Ectodermal cell (in vitro differentiated cells): ENCODE results near the gene NDUFAF2.

Experiments used
- H3K27ac ChIP-seq: 2 replicates; pipeline ENCODE4 v1.7.0; 2013; ENCODE audit warnings: mild to moderate bottlenecking, low read depth, low read length; ENCODE audit not compliant: insufficient read depth, poor library complexity, severe bottlenecking
- H3K27me3 ChIP-seq: 2 replicates; pipeline ENCODE4 v1.7.0; 2013; ENCODE audit warnings: mild to moderate bottlenecking, low read length; ENCODE audit not compliant: insufficient read depth, control insufficient read depth, poor library complexity, severe bottlenecking
- H3K36me3 ChIP-seq: one replicate; pipeline ENCODE4 v1.7.0; 2013; ENCODE audit warnings: low read length; ENCODE audit not compliant: control insufficient read depth, insufficient read depth
- H3K4me1 ChIP-seq: one replicate; pipeline ENCODE4 v1.7.0; 2013; ENCODE audit warnings: low read length; ENCODE audit not compliant: control insufficient read depth, insufficient read depth
- H3K4me3 ChIP-seq: 2 replicates; pipeline ENCODE4 v1.7.0; 2013; ENCODE audit warnings: low read depth, low read length, control low read depth; ENCODE audit not compliant: insufficient read depth
- H3K9me3 ChIP-seq: 2 replicates; pipeline ENCODE4 v1.7.0; 2013; ENCODE audit warnings: mild to moderate bottlenecking, low read length, moderate library complexity; ENCODE audit not compliant: control insufficient read depth
- WGBS, 2 experiments: methylation state at CpG; one replicate each; pipeline ENCODE4 v1.1.7; 2013; ENCODE audit warnings: missing lambda C conversion rate in 2 of 2; 5-methylcytosine and 5-hydroxymethylcytosine counted together

Gene NDUFAF2

DNA sequence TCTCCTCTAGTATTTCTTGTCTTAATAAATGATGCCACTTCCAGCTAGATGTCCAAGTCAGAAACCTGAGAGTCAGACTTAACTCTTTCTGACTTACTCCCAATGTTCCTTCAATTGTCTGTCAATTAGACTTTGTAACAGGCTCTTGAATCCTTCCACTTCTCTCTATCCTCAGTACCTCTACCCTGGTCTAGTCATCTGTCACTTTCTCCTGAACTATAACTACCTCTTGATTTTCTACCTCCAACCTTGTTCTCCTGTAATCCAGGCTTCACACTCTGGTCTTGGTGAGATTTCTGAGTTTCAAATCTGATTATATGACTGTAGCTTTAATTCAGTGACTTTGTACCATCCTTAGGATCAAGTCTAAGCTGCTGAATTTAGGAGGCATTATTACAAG, 64.9 kb downstream of the NDUFAF2 start:
- H3K27me3 ChIP-seq = no peaks in the 10 kb centered on the region
- H3K27ac ChIP-seq = no peak overlapping the region
- no peak overlapping the region for H3K4me3 ChIP-seq
- H3K4me1 ChIP-seq = no peaks in the 10 kb centered on the region
- no peaks in the 10 kb centered on the region for H3K36me3 ChIP-seq
- H3K9me3 ChIP-seq = no peaks in the 10 kb centered on the region

GRCh38 chr5:61010467-61011454, 65.8 kb downstream of the NDUFAF2 start:
- WGBS, 2 experiments = 65 to 72% methylated on average over 4 to 5 of the region's 5 CpGs
- H3K4me1 ChIP-seq = no peaks in the 10 kb centered on the region
- H3K4me3 ChIP-seq = no peak overlapping the region
- no peaks in the 10 kb centered on the region for H3K27me3 ChIP-seq
- no peak overlapping the region for H3K27ac ChIP-seq
- H3K36me3 ChIP-seq = no peaks in the 10 kb centered on the region
- H3K9me3 ChIP-seq = no peaks in the 10 kb centered on the region

DNA sequence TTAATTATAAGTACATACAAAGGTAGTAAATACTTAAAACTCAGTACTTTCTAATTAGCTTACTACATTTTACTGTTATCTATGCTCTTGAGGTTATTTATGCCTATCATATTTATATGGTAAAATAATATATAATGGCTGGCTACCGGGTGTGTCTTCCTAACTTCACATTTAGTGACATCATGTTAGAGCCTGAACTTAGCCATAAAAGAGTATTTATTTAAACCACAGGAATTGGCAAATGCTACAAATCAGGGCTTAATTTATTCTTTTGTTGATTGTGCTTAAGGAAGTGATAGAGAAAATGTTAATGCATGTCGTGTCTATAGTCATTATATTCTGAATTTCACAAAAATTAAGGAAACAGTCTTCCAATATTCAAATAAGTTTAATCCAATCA, 73.1 kb downstream of the NDUFAF2 start:
- Histone ChIP-seq H3K4me3 (no peak overlapping the region), H3K27me3 (no peaks in the 10 kb centered on the region), H3K36me3 (no peaks in the 10 kb centered on the region), H3K9me3 (no peaks in the 10 kb centered on the region), H3K4me1 (no peaks in the 10 kb centered on the region), H3K27ac (no peak overlapping the region)
- WGBS, 2 experiments = 90% methylated on average over 2 of the region's 2 CpGs; no CpG with 5 or more reads in 1 of the 2 experiments

- Histone ChIP-seq H3K4me1 (no peaks in the 10 kb centered on the region), H3K36me3 (no peaks in the 10 kb centered on the region), H3K9me3 (no peaks in the 10 kb centered on the region), H3K27ac (no peak overlapping the region), H3K27me3 (no peaks in the 10 kb centered on the region), H3K4me3 (no peak overlapping the region)
- 100% methylated on average over 1 of the region's 1 CpG; no CpG with 5 or more reads in 1 of the 2 experiments for WGBS, 2 experiments
Observed at GRCh38 chr5:61019642-61020041, 74.6 kb downstream of the NDUFAF2 start.

- Histone ChIP-seq H3K27ac (no peak overlapping the region), H3K4me3 (no peak overlapping the region), H3K27me3 (no peaks in the 10 kb centered on the region), H3K36me3 (no peaks in the 10 kb centered on the region), H3K4me1 (no peaks in the 10 kb centered on the region), H3K9me3 (no peaks in the 10 kb centered on the region)
- 78 to 94% methylated on average over 3 of the region's 3 CpGs for WGBS, 2 experiments
Observed at GRCh38 chr5:61020415-61020814, 75.4 kb downstream of the NDUFAF2 start.

- no peak overlapping the region for H3K4me3 ChIP-seq
- no peaks in the 10 kb centered on the region for H3K27me3 ChIP-seq
- H3K9me3 ChIP-seq = no peaks in the 10 kb centered on the region
- no peaks in the 10 kb centered on the region for H3K4me1 ChIP-seq
- no peaks in the 10 kb centered on the region for H3K36me3 ChIP-seq
- H3K27ac ChIP-seq = no peak overlapping the region
- WGBS, 2 experiments = no CpG with 5 or more reads among the region's 1 CpG
Observed at GRCh38 chr5:61023131-61023530, 78.1 kb downstream of the NDUFAF2 start.

DNA sequence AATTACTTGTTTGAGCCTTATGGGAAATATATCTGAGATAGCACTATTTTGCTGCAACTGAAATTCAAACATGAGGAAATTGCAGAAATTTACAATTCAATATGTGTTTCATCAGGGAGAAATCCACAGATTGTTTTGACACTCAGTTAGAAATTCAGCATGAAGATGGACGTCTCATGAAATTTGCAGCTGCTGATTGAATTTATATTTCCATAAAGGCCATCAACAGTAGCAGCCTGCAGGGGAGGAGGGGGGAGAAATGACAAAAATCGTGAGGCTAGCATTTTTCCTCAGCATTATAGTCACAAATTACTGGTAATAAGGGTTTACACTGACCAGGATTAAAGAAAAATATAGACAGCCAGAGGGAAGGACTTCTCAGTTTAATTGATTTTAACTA, 81.0 kb downstream of the NDUFAF2 start:
- Histone ChIP-seq H3K4me3 (no peak overlapping the region), H3K27me3 (no peaks in the 10 kb centered on the region), H3K4me1 (no peaks in the 10 kb centered on the region), H3K27ac (no peak overlapping the region), H3K9me3 (no peaks in the 10 kb centered on the region), H3K36me3 (no peaks in the 10 kb centered on the region)
- WGBS, 2 experiments = 71 to 75% methylated on average over 1 to 2 of the region's 2 CpGs

- H3K36me3 ChIP-seq = no peaks in the 10 kb centered on the region
- no peaks in the 10 kb centered on the region for H3K27me3 ChIP-seq
- H3K27ac ChIP-seq = no peak overlapping the region
- H3K4me3 ChIP-seq = no peak overlapping the region
- no peaks in the 10 kb centered on the region for H3K4me1 ChIP-seq
- no CpG with 5 or more reads among the region's 1 CpG for WGBS, 2 experiments
- no peaks in the 10 kb centered on the region for H3K9me3 ChIP-seq
Observed at GRCh38 chr5:61028382-61028781, 83.4 kb downstream of the NDUFAF2 start.

DNA sequence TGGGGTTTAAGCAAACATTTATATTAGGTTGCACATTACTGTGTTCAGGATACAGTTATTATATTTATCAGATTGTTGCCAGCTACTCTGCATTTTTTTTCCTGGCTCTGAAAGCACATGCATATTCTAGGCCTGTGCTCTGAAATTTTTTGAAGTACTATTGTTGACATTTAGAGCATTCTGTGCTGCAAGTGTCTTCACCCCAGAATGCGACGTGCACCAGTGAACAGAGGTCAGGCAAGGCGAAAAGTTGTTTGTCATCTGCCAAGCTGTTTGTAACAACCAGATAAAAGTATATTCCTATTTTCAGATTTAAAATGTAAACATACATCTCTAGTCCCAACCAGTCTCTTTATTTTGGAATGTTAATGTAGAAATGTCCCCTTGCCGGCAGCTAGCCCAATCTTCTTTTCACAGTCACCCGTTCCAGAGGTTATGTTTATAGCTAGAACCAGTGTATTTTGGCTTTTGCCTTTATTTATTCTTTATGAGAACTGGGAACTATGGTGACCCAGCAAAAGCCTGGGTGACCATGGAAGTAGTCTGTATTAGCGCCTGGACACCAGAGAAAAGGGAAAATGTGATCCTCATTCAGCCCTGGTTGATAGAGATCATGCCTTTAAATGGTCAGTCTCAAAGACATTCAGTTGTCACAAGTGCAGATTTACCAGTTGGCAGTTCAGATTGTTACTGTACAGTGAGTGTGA, 84.6 kb downstream of the NDUFAF2 start:
- no peak overlapping the region for H3K4me3 ChIP-seq
- no peak overlapping the region for H3K27ac ChIP-seq
- H3K4me1 ChIP-seq = no peaks in the 10 kb centered on the region
- no peaks in the 10 kb centered on the region for H3K9me3 ChIP-seq
- H3K27me3 ChIP-seq = no peaks in the 10 kb centered on the region
- H3K36me3 ChIP-seq = no peaks in the 10 kb centered on the region
- 93 to 98% methylated on average over 6 of the region's 6 CpGs for WGBS, 2 experiments

- Histone ChIP-seq H3K9me3 (no peaks in the 10 kb centered on the region), H3K4me3 (no peak overlapping the region), H3K36me3 (no peaks in the 10 kb centered on the region), H3K27ac (no peak overlapping the region), H3K4me1 (no peaks in the 10 kb centered on the region), H3K27me3 (no peaks in the 10 kb centered on the region)
Observed at GRCh38 chr5:61030163-61030482, 85.1 kb downstream of the NDUFAF2 start.
